Measurements from ENCODE around the gene PLPPR5.

DNA sequence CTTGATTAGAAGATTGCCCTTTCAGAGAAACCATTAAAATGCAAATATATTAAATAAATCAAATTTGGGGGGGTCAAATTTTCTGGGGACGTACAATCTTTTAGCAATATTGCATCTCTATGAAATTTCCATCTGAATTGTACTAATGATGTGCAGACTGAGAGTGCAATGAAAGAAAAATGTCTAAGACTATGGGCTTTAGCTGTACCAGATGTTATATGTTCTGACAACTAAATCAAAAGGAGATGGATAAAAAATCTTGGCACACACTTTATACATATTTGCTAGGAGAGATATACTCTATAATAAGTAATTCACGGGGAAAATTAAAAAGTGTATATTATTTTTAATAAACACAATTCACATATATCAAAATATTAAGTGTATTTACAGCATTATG, 13.0 kb upstream of the PLPPR5 start:
- TF ChIP-seq, protein P1, sequence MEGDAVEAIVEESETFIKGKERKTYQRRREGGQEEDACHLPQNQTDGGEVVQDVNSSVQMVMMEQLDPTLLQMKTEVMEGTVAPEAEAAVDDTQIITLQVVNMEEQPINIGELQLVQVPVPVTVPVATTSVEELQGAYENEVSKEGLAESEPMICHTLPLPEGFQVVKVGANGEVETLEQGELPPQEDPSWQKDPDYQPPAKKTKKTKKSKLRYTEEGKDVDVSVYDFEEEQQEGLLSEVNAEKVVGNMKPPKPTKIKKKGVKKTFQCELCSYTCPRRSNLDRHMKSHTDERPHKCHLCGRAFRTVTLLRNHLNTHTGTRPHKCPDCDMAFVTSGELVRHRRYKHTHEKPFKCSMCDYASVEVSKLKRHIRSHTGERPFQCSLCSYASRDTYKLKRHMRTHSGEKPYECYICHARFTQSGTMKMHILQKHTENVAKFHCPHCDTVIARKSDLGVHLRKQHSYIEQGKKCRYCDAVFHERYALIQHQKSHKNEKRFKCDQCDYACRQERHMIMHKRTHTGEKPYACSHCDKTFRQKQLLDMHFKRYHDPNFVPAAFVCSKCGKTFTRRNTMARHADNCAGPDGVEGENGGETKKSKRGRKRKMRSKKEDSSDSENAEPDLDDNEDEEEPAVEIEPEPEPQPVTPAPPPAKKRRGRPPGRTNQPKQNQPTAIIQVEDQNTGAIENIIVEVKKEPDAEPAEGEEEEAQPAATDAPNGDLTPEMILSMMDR (IDR thresholded peaks at IDR 0.05): no peak
- TF ChIP-seq POLR2AphosphoS5 (IDR thresholded peaks at IDR 0.05): no peak
